GM21367 (cell line): ENCODE results near the gene EHBP1L1.
A peak's percentile ranks its signal among the peaks of the same experiment; 100 is the strongest.

ENCODE experiments used
- ATAC-seq: cut with Tn5 transposase; IDR thresholded peaks from one replicate; pipeline ENCODE4 v1.9.1; 2021; ENCODE audit not compliant: unreplicated experiment

The EHBP1L1 gene

DNA sequence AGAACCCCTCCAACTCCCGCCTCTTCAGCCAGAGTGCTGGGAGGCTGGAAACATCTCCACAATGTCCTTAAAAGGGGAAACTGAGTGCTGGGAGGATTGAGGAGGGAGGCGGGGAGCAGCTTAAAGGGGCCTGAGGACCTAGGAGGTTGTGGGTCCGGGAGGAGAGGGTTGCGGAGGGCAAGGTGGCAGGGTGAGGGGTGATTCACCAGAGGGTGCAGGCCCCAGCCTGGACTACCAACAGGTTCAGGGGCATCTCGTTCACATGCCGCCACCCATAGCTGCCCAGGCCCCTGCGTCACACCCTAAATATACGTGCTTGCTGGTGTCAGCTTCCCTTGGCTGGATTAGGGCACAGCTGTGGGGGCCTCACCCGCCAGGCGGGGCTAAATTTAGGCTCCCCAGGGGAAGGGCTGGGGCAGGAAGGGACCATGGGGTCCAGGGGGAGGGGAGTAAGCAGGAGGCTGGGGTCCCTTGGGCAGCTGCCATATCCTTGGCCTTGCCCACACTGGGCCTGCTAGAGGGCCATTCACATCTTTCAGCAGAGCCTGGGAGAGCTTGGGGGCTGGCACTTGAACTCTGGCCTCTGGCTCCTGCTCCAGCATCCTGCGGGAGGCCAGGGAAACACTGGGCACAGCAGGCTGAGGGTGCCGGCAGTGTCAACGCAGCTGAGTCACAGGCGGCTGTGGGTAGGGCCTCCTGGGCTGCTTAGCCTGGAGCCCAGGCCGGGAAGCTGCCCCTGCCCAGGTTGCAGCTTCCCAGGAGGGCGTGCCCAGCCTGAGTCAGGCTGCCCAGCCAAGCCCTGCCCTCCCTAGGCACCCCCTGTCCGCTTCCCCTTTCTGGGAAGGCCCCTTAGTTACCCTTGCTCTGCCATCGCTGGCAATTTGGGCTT, 1.3 kb downstream of the EHBP1L1 start:
- ATAC-seq: no peak

GRCh38 chr11:65577756-65578109, 1.9 kb downstream of the EHBP1L1 start:
- ATAC-seq: no peak

- no peak for ATAC-seq
Observed at GRCh38 chr11:65578134-65578533, 2.3 kb downstream of the EHBP1L1 start.

DNA sequence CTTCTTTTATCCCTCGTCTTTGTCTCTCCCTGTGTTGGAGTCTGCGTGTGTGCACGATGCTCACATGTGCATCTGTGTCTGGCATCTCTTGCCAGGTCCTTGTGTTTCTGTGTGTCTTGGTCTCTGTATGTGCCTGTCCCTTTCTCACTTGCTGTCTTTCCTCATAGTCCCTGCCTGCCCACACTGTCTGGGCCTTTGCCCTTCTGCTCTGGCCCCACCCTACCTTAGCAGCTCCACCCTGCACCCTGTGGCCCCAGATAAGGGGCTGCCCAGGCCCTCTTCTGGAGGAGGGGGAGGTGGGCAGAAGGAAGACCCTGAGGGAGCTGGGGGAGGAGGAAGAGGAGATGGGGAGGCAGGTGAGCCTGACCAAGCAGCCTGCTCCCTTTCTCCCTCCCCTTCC, 2.8 kb downstream of the EHBP1L1 start:
- ATAC-seq: no peak

- ATAC-seq: no peak
Observed at GRCh38 chr11:65579291-65579690, 3.4 kb downstream of the EHBP1L1 start.

DNA sequence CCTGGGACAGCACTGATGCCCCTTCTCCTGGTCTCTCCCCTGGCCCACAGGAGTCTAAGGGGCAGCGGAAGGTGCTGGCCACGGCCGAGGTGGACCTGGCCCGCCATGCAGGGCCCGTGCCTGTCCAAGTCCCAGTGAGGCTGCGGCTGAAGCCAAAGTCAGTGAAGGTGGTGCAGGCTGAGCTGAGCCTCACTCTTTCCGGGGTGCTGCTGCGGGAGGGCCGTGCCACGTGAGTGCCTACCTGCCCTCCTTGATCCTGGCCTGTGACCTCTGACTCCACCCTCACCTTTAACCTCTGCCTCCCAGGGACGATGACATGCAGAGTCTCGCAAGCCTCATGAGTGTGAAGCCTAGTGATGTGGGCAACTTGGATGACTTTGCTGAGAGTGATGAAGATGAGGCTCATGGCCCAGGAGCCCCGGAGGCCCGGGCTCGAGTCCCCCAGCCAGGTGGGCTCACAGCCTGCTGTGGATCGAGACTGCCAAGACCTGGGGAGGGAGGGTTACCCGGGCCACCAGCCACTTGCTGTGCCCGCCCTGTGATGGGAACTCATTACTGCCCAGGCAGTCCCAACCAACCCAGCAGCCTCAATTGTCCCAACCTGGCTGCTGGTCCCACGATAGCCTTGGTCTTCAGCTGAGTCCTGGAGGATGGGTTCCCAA, 4.3 kb downstream of the EHBP1L1 start:
- no peak for ATAC-seq

- ATAC-seq: no peak
Observed at GRCh38 chr11:65580756-65581155, 4.9 kb downstream of the EHBP1L1 start.

DNA sequence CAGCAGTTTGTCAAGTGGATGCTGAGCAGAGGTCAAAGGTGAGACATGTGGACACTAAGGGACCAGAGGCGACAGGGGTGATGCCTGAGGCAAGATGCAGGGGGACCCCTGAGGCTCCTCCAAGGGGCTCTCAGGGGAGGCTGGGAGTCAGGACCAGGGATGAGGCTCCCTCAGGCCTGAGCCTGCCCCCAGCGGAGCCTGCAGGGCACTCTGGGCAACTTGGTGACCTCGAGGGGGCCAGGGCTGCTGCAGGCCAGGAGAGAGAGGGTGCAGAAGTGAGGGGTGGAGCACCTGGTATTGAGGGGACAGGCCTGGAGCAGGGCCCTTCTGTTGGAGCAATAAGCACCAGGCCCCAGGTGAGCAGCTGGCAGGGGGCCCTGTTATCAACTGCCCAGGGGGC, 6.1 kb downstream of the EHBP1L1 start:
- ATAC-seq: no peak

DNA sequence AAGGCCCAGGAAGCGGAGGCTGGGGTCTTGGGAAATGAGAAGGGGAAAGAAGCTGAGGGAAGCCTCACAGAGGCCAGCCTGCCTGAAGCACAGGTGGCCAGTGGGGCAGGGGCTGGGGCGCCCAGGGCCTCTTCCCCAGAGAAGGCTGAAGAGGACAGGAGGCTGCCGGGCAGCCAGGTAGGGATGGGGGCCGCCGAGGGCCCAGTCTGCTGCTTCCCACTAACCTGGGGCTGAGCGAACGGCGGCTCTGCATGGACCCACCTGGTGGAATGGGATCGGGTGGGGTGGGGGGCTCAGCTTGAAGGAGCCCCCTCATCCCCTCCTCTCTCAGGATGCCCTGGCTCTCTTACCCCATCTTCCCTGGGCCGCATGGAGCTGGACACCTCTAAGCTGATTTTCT, 7.7 kb downstream of the EHBP1L1 start:
- no peak for ATAC-seq

DNA sequence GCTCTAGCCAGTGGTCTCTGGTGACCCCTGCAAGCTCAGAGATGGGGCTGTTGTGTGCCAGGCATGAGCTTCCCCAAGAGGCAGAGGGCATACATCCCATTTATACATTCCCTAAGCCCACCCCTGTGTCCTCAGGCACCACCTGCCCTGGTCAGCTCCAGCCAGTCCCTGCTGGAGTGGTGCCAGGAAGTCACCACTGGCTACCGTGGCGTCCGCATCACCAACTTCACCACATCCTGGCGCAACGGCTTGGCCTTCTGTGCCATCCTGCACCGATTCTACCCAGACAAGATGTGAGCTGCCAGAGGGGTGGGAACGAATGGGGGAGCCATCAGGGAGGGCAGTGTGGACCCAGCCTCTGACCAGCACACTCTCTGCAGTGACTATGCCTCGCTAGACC, 8.3 kb downstream of the EHBP1L1 start:
- ATAC-seq: no peak

GRCh38 chr11:65584723-65585171, 8.9 kb downstream of the EHBP1L1 start:
- no peak for ATAC-seq

DNA sequence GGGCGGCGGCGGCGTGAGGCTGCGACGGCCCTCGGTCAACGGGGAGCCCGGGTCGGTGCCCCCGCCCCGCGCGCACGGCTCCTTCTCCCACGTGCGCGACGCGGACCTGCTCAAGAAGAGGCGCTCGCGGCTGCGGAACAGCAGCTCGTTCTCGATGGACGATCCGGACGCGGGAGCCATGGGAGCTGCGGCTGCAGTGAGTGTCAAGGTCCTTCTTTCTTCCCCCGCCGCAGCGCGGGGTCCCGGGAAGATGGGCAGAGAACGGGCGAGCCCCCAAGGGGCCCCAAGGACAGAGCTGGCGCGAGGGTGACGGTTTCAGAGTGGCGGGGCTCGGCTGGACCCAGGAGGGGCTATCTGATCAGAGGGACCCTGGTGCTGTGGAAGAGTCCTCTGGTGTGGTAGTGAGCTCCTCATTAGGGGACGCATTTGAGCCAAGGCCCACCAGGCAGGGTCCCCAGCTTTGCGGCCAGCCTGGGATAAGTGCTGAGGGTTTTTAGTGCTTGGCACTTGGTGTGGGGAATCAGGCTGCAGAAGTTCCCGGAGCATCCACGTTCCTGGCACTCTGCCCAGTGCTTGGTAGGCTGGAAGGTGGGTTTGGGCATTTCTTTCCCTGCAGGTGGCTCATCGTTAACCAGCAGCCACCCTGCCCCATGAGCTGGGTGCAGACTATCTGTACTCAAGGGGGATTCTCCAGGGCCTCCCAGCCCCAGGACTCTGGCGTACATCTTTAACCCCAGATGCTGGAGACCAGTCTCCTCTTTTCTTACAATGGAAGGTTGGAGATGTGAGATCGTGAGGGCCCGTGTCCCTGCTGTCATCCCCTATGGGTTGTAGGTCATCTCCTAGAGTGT, 9.8 kb downstream of the EHBP1L1 start:
- no peak for ATAC-seq

GRCh38 chr11:65586247-65586630, 10.4 kb downstream of the EHBP1L1 start:
- no peak for ATAC-seq

GRCh38 chr11:65586676-65587075, 10.8 kb downstream of the EHBP1L1 start:
- no peak for ATAC-seq

- peak; percentile 64 for ATAC-seq
Observed at GRCh38 chr11:65588199-65589054, 12.6 kb downstream of the EHBP1L1 start.

DNA sequence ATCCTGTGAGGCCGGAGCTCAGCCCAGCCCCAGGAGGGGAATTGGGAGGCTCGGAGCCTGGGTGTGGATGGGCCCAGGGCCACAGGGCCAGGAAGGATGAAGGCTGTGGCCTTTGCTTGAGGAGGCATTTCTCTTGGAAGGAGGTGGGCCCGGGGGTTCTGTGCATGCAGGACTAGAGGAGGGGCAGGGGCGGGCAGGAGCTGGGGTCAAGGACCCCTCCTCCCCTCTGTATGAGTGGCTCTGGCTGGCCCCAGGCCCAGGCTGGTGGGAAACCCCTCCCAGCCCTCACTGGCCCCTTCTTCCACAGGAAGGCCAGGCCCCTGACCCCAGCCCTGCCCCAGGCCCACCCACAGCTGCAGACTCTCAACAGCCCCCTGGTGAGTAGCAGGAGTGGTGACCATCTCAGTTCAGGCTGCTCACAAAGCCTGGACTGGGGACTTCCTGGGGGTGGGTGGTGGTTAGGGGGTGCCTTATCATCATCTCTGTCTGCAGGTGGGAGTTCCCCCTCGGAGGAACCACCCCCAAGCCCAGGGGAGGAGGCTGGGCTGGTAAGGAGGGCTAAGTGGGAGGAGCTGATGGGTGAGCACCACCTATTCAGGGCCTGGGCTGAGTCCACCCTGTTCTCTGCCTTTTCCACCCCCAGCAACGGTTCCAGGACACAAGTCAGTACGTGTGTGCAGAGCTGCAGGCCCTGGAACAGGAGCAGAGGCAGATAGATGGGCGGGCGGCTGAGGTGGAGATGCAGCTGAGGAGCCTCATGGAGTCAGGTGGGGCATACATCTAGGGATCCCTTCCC, 13.8 kb downstream of the EHBP1L1 start:
- no peak for ATAC-seq

- no peak for ATAC-seq
Observed at GRCh38 chr11:65590240-65590738, 14.4 kb downstream of the EHBP1L1 start.

GRCh38 chr11:65591939-65592857, 16.3 kb downstream of the EHBP1L1 start:
- no peak for ATAC-seq
